ENCODE results near the gene ZNF276.

- no peak for TF ChIP-seq POLR2A (IDR thresholded peaks at IDR 0.05)
- TF ChIP-seq, protein P1, sequence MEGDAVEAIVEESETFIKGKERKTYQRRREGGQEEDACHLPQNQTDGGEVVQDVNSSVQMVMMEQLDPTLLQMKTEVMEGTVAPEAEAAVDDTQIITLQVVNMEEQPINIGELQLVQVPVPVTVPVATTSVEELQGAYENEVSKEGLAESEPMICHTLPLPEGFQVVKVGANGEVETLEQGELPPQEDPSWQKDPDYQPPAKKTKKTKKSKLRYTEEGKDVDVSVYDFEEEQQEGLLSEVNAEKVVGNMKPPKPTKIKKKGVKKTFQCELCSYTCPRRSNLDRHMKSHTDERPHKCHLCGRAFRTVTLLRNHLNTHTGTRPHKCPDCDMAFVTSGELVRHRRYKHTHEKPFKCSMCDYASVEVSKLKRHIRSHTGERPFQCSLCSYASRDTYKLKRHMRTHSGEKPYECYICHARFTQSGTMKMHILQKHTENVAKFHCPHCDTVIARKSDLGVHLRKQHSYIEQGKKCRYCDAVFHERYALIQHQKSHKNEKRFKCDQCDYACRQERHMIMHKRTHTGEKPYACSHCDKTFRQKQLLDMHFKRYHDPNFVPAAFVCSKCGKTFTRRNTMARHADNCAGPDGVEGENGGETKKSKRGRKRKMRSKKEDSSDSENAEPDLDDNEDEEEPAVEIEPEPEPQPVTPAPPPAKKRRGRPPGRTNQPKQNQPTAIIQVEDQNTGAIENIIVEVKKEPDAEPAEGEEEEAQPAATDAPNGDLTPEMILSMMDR (IDR thresholded peaks at IDR 0.05): no peak
Measured at GRCh38 chr16:89689142-89689541, 32.2 kb upstream of the ZNF276 start.

Data from adrenal gland (tissue), 5 donors.